Tibial artery (tissue), 4 donors: ENCODE results near the gene CACTIN.
"Not testable (repeated sequence)": the region's sequence is repeated elsewhere in the genome, so short reads cannot be mapped to it uniquely, and the experiment has no call there.

Experiments used
- DNase-seq, 2 donors: peaks; one replicate each; pipeline ENCODE4 v3.0.0-alpha.2; 2019
- H3K27ac ChIP-seq, 2 donors: fragments of 200-600 bp; sonication (generic) in 1 of 2; 1 replicate in 1 of 2; 2 replicates in 1 of 2; pipeline ENCODE4 v1.5.1; 2018 to 2019; ENCODE audit warnings: mild to moderate bottlenecking in 1 of 2
- H3K27me3 ChIP-seq, 2 donors: fragments of 200-600 bp; sonication (generic) in 1 of 2; one replicate each; pipeline versions ENCODE4 v1.5.1 to v1.6.0; 2016 to 2019
- H3K36me3 ChIP-seq, 3 donors: fragments of 200-600 bp; sonication (generic) in 2 of 3; one replicate each; pipeline ENCODE4 v1.5.1; 2016 to 2019; ENCODE audit warnings: mild to moderate bottlenecking in 2 of 3
- H3K4me1 ChIP-seq, 4 donors: fragments of 200-600 bp; sonication (generic) in 2 of 4; 1 replicate in 3 of 4; 2 replicates in 1 of 4; pipeline ENCODE4 v1.5.1; 2016 to 2019
- H3K4me3 ChIP-seq, 2 donors: fragments of 200-600 bp; sonication (generic) in 1 of 2; 1 replicate in 1 of 2; 2 replicates in 1 of 2; pipeline ENCODE4 v1.5.1; 2018 to 2019; ENCODE audit warnings: mild to moderate bottlenecking in 2 of 2
- H3K9me3 ChIP-seq, 3 donors: fragments of 200-600 bp; sonication (generic) in 1 of 3; one replicate each; pipeline ENCODE4 v1.5.1; 2016 to 2019
- intact Hi-C: fragments of 100-400 bp; cut with DNase I; formaldehyde crosslinking; loops from one replicate; pipeline ENCODE4 v1.15.0; 2023; ENCODE audit warnings: low total_unique reads
- TF ChIP-seq, protein P1 (sequence below), 2 experiments: fragments of 200-600 bp in 1 of 2; fragments of 450-650 bp in 1 of 2; IDR thresholded peaks; one replicate each; pipeline ENCODE4 v1.5.1; 2017 to 2019; ENCODE audit warnings: antibody characterized with exemption in 2 of 2, mild to moderate bottlenecking in 1 of 2, moderate library complexity in 1 of 2

CACTIN gene

DNA sequence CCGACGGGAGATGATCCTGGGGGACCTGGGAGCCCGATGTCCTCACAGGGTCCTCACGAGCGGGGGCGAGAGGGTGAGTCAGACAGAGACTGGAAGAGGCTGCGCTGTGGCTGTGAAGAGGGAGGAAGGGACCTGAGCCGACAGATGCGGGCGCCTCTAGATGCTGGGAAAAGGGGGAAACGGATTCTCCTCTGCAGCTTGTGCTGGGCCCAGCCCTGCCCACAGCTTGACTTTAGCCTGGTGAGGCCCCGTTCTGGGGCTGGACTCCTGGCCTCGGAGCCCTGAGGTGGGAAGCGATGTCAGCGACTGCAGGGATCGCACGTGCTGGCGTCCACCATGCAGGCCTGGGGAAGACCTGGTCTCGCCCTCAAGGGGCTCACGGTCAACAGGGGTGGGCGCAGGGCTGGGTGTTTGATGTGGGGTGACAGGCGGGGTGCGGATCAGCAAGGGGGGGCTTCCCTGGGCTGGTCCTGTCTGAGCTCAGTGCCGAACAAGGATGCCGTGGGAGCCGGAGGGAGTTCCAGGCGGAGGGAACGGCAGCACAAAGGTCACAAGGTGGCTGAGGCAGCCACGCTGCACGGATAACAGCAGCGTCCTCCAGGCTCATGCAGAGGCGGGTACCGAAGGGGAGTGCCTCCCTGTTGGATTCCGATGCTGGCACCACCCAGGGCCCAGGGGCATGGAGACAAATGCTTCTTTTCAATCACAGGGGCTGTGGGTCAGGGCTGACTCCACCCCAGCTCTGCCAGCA, 41.9 kb upstream of the CACTIN start:
- intact Hi-C loops: no loop called here
- no peak for DNase-seq

GRCh38 chr19:3667766-3668165, 41.2 kb upstream of the CACTIN start:
- Histone ChIP-seq H3K27ac (peak overlapping the region; percentile 95 to 99), H3K4me1 (peaks cover 4 to 66% (median 57%) of the 10 kb centered on the region in 4 donors), H3K27me3 (no peaks in the 10 kb centered on the region), H3K4me3 (no peak overlapping the region), H3K36me3 (peaks cover 26 to 43% (median 41%) of the 10 kb centered on the region in 3 donors), H3K9me3 (no peaks in the 10 kb centered on the region)
- TF ChIP-seq, protein P1, sequence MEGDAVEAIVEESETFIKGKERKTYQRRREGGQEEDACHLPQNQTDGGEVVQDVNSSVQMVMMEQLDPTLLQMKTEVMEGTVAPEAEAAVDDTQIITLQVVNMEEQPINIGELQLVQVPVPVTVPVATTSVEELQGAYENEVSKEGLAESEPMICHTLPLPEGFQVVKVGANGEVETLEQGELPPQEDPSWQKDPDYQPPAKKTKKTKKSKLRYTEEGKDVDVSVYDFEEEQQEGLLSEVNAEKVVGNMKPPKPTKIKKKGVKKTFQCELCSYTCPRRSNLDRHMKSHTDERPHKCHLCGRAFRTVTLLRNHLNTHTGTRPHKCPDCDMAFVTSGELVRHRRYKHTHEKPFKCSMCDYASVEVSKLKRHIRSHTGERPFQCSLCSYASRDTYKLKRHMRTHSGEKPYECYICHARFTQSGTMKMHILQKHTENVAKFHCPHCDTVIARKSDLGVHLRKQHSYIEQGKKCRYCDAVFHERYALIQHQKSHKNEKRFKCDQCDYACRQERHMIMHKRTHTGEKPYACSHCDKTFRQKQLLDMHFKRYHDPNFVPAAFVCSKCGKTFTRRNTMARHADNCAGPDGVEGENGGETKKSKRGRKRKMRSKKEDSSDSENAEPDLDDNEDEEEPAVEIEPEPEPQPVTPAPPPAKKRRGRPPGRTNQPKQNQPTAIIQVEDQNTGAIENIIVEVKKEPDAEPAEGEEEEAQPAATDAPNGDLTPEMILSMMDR (IDR thresholded peaks at IDR 0.05): no peak
- DNase-seq: no peak
- intact Hi-C loops: no loop called here

More for the DNA sequence above, 41.9 kb upstream of the CACTIN start:
- Histone ChIP-seq H3K27ac (peak overlapping the region; percentile 95 to 99), H3K9me3 (no peaks in the 10 kb centered on the region), H3K4me3 (no peak overlapping the region), H3K4me1 (peaks cover 4 to 67% (median 58%) of the 10 kb centered on the region in 4 donors), H3K36me3 (peaks cover 18 to 39% (median 35%) of the 10 kb centered on the region in 3 donors), H3K27me3 (no peaks in the 10 kb centered on the region)
- TF ChIP-seq, protein P1 (IDR thresholded peaks at IDR 0.05): no peak

DNA sequence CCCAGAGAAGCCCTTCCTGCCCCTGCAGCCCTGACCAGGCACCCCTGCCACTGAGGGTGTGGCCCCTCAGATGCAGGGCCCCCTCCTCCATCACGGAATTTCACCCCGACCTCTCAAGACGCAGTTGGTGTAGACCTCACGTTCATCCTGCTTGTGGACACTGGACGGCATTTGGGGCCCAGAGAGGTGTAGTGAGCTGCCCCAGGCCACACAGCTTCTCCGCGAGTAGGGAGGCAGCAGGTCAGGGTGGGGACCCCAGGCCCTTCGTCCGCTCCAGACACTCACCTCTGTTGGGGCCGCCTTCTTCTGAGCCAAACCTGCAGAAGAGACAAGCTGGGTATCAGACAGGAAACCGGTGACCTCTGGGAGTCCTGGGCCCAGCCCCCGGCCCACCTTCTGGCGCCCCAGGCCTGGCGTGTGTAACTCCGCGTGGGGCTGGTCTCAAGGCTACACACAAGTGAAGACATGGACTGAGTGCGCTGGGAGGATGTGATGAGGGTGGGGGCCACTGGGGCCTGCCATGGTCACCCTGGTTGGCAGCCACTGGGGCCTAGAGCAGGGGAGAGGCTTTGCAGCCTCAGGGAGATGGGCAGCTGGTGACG, 40.5 kb upstream of the CACTIN start:
- peaks cover 28 to 49% (median 44%) of the 10 kb centered on the region in 3 donors for H3K36me3 ChIP-seq
- peaks cover 4 to 60% (median 51%) of the 10 kb centered on the region in 4 donors for H3K4me1 ChIP-seq
- no peaks in the 10 kb centered on the region for H3K9me3 ChIP-seq
- H3K4me3 ChIP-seq: no peak overlapping the region
- peak overlapping the region in 1 of 2 donors; percentile 99 for H3K27ac ChIP-seq
- DNase-seq: no peak
- no peaks in the 10 kb centered on the region for H3K27me3 ChIP-seq
- intact Hi-C loops: no loop called here
- TF ChIP-seq, protein P1 (IDR thresholded peaks at IDR 0.05): no peak

DNA sequence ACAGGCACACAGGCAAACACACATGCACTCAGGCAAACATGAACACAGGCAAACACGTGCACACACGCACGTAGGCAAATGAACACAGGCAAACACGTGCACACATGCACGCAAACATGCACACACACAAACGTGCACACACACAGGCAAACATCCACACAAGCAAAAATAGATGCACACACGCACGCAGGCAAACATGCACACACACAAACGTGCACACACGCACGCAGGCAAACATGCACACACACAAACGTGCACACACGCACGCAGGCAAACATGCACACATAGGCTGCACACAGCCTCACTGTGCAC, 39.9 kb upstream of the CACTIN start:
- peaks cover 4 to 54% (median 45%) of the 10 kb centered on the region in 4 donors for H3K4me1 ChIP-seq
- intact Hi-C loops: loop anchor here (1.0 kb wide), 1 partner anchor 38 kb away; no protein-coding TSS in a partner anchor
- not testable (repeated sequence) for H3K9me3 ChIP-seq, H3K4me3 ChIP-seq, H3K27ac ChIP-seq, DNase-seq, H3K27me3 ChIP-seq
- peaks cover 32 to 56% (median 51%) of the 10 kb centered on the region in 3 donors for H3K36me3 ChIP-seq

GRCh38 chr19:3665681-3666544, 39.3 kb upstream of the CACTIN start:
- H3K4me1 ChIP-seq: peaks cover 0 to 48% (median 39%) of the 10 kb centered on the region in 4 donors
- no peak overlapping the region for H3K27ac ChIP-seq

More at GRCh38 chr19:3665681-3666544, 39.3 kb upstream of the CACTIN start:
- DNase-seq: peak; percentile 50 to 81
- H3K36me3 ChIP-seq: peaks cover 37 to 62% (median 57%) of the 10 kb centered on the region in 3 donors
- no peaks in the 10 kb centered on the region for H3K9me3 ChIP-seq
- no peaks in the 10 kb centered on the region for H3K27me3 ChIP-seq
- H3K4me3 ChIP-seq: no peak overlapping the region
- intact Hi-C loops: loop anchor here (1.0 to 2.0 kb wide), 2 partner anchors 35 to 38 kb away; partner anchors contain the start of gene PIP5K1C
- TF ChIP-seq, protein P1 (IDR thresholded peaks at IDR 0.05): peak; percentile 94 to 96
